HG03039 (cell line): ENCODE data around the gene ST6GAL1.
A peak's percentile ranks its signal among the peaks of the same experiment; 100 is the strongest.
"Not testable (repeated sequence)": the region's sequence is repeated elsewhere in the genome, so short reads cannot be mapped to it uniquely, and the experiment has no call there.

Experiments
- ATAC-seq: cut with Tn5 transposase; IDR thresholded peaks from one replicate; pipeline ENCODE4 v1.9.1; 2021; ENCODE audit warnings: mild to moderate bottlenecking, moderate library complexity; ENCODE audit not compliant: unreplicated experiment

The ST6GAL1 gene

DNA sequence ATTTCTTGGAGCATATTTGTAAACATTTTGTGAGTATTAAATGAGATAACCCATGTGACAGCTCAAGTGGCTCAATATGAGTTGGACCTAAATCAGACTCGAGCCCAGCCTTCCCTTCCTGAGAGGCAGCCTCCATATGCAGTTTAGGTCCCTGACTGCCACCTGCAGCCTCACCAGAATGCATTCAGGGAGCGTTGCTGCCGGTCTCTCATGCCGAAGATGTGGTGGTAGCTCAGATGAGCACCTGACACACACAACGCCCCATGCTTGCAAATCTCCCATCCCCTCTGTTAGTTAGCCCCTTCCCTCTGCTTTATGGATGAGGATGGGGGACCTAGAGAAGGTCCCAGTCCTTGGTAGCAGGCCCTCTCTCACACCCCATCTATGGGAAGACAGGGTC, 9.2 kb downstream of the ST6GAL1 start:
- no peak for ATAC-seq

DNA sequence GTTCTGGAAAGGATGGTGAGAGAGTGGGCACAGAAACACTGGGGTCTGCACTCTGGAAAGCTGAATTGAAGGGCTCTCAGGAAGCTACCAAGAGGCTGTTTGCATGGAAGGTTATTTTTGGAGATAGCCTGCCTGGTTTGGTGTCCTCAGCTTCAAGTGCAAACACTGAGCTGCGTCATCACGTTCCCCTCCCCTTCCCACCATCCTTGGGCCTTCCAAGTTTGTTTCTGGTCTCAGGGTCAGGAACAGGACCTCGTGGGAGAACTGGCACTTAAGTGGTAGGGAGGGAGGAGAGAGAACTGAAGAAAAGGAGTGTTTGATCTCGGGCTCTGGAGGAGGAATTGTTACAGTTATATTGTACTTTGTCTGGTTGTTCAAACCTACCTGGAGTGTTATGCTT, 10.6 kb downstream of the ST6GAL1 start:
- no peak for ATAC-seq

- ATAC-seq = no peak
Observed at GRCh38 chr3:186942168-186942567, 11.8 kb downstream of the ST6GAL1 start.

GRCh38 chr3:186945255-186945823, 15.0 kb downstream of the ST6GAL1 start:
- ATAC-seq = no peak

GRCh38 chr3:186946756-186947375, 16.5 kb downstream of the ST6GAL1 start:
- no peak for ATAC-seq

GRCh38 chr3:186949281-186949982, 19.1 kb downstream of the ST6GAL1 start:
- ATAC-seq = no peak

GRCh38 chr3:186950402-186951093, 20.2 kb downstream of the ST6GAL1 start:
- no peak for ATAC-seq

DNA sequence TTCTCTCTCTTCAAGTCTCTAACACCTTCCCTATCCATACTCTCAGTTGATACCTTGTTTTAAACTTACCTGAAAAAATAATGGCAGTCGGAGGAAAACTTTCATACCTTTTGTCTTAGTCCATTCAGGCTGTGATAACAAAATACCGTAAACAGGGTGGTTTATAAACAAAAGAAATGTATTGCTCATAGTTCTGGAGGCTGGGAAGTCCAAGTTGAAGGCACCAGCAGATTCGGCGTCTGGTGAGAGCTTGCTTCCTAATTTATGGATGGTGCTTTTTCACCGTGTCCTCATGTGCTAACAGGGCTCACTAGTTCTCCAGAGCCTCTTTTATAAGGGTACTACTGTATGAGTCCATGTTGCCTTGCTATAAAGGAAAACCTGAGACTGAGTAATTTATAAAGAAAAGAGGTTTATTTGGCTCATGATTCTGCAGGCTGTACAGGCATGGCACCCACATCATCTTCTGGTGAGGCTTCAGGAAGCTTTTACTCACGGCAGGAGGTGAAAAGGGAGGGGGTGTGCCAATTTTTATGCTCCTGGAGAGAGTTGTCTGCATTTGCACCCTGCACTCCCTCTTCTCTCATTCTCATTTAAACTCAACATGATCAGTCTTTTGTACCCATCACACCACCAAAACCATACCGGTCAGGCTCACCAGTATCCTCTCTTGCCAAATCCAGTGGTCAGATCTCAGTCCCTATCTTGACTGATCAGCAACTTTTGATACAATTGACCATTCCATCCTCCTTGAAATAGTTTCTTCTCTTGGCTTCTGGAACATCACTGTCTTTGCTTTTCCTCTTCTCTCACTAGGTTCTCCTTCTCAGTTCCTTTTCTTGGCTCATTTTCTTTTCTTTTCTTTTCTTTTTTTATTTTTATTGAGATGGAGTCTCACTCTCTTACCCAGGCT, 21.6 kb downstream of the ST6GAL1 start:
- no peak for ATAC-seq

GRCh38 chr3:186953011-186953487, 22.7 kb downstream of the ST6GAL1 start:
- no peak for ATAC-seq

DNA sequence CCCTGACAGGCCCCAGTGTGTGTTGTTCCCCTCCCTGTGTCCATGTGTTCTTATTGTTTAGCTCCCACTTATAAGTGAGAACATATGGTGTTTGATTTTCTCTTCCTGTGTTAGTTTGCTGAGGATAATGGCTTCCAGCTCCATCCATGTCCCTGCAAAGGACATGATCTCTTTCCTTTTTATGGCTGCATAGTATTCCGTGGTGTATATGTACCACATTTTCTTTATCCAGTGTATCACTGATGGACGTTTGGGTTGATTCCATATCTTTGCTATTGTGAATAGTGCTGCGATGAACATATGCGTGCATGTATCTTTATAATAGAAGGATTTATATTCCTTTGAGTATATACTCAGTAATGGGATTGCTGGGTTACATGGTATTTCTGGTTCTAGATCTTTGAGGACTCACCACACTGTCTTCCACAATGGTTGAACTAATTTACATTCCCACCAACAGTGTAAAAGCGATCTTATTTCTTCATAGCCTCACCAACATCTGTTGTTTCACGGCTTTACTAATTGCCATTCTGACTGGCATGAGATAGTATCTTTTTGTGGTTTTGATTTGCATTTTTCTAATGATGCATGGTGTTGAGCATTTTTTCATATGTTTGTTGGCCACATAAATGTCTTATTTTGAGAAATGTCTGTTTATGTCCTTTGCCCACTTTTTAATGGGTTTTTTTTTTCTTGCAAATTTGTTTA, 23.8 kb downstream of the ST6GAL1 start:
- not testable (repeated sequence) for ATAC-seq

GRCh38 chr3:186955898-186956696, 25.8 kb downstream of the ST6GAL1 start:
- no peak for ATAC-seq

DNA sequence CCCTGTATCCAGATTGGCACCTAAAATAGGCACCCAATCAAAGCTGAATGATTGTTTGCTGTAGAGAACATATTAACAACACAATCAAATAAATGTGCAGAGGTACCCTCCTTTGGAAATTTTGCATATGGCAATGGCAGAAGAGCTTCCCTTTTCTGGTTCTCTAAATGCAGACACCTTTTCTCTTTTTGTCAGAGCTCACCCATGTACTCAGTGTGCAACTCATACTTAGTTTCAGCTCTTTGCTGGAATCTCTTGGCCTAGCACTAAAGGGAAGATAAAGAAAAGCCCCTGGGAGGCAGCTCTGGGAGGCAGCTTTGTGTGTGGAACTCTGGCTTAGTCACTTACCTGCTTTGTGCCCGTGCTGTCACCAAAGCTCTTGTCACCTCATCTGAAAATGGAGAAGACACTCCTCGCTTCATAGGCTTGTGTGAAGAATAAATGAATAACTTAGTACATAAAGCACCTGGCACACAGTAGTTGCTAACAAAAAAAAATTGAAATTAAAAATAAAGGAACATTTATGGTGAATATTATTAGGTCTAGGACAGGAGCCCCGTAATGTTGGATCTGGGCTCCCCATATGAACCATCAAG, 28.8 kb downstream of the ST6GAL1 start:
- no peak for ATAC-seq

- ATAC-seq = no peak
Observed at GRCh38 chr3:186960347-186960746, 30.0 kb downstream of the ST6GAL1 start.

DNA sequence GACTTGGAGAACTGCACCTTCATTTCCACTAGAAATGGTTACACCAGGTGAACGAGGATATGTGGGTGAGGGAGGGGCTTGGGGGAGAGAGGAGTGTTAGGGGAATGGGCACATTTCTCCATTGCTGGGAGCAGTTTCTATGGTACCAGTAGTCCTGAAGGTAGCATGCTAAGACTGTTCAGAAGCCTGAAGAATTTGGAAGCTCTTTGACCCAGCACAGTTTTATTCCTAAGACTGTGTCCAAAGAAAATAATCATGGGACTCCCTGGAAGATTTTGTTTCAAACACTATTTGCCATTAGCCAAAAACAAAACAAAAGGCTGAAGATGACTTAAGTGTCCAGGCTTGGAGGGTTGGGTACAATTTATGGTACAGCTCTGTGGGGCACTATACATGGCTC, 32.1 kb downstream of the ST6GAL1 start:
- no peak for ATAC-seq

- ATAC-seq = no peak
Observed at GRCh38 chr3:186963636-186964035, 33.3 kb downstream of the ST6GAL1 start.

- no peak for ATAC-seq
Observed at GRCh38 chr3:186964071-186964470, 33.7 kb downstream of the ST6GAL1 start.

GRCh38 chr3:186964616-186965015, 34.3 kb downstream of the ST6GAL1 start:
- no peak for ATAC-seq

GRCh38 chr3:186965141-186965879, 35.0 kb downstream of the ST6GAL1 start:
- ATAC-seq = peak; percentile 58
